PC-3 (cell line): ENCODE data around the gene CIAO2A. TPM values are rescaled to one million over a fixed set of nuclear protein-coding genes. Genes with fewer than 3 reads are reported as not detected.
A peak's percentile ranks its signal among the peaks of the same experiment; 100 is the strongest.

Source experiments
- ATAC-seq: fragments of 200-7000 bp; cut with Tn5 transposase; 2 replicates; pipeline ENCODE4 v1.9.1; 2020; ENCODE audit warnings: mild to moderate bottlenecking, moderate library complexity
- BruUV-seq: library from RNA; stranded (reverse); fragments of 400-500 nt; replicated peaks from 2 replicates; lab custom pipeline; 2021; lab: Mats Ljungman, UMichigan
- CTCF ChIA-PET: fragments of 300-600 bp; sonication (Branson Sonifier 250); formaldehyde crosslinking; loops from one replicate; lab custom pipeline; 2022; ENCODE audit warnings: antibody characterized with exemption; lab: Charles Lee
- POLR2A ChIA-PET: fragments of 300-600 bp; sonication (Branson Sonifier 250); formaldehyde crosslinking; loops from one replicate; lab custom pipeline; 2022; ENCODE audit warnings: antibody characterized with exemption; ENCODE audit not compliant: unreplicated experiment; lab: Charles Lee
- DNase-seq: peaks from one replicate; pipeline ENCODE4 v3.0.0-alpha.2; 2015
- H2AFZ ChIP-seq: fragments of 300-600 bp; sonication (generic); 2 replicates; pipeline ENCODE4 v1.6.0; 2016; ENCODE audit warnings: antibody characterized with exemption, low read length
- H3F3A ChIP-seq: fragments of 300-600 bp; sonication (generic); one replicate; pipeline ENCODE4 v1.6.0; 2017; ENCODE audit warnings: antibody characterized with exemption, low read length, control low read depth, mild to moderate bottlenecking; ENCODE audit not compliant: unreplicated experiment
- H3K27ac ChIP-seq: fragments of 300-600 bp; sonication (generic); 2 replicates; pipeline ENCODE4 v1.5.1; 2016; ENCODE audit warnings: mild to moderate bottlenecking, low read length
- H3K27me3 ChIP-seq: fragments of 300-600 bp; sonication (generic); 2 replicates; pipeline ENCODE4 v1.6.1; 2016; ENCODE audit warnings: low read length, mixed read lengths
- H3K36me3 ChIP-seq: fragments of 300-600 bp; sonication (generic); 2 replicates; pipeline ENCODE4 v1.6.1; 2016; ENCODE audit warnings: low read depth, mixed run types, low read length, mixed read lengths
- H3K4me1 ChIP-seq: fragments of 300-600 bp; sonication (generic); 2 replicates; pipeline ENCODE4 v1.5.1; 2016; ENCODE audit warnings: low read length; ENCODE audit not compliant: insufficient read depth
- H3K4me2 ChIP-seq: fragments of 300-600 bp; sonication (generic); 2 replicates; pipeline ENCODE4 v1.6.0; 2016; ENCODE audit warnings: low read length
- H3K4me3 ChIP-seq: fragments of 300-600 bp; sonication (generic); 2 replicates; pipeline ENCODE4 v1.5.1; 2016; ENCODE audit warnings: mild to moderate bottlenecking, low read length, mixed read lengths
- H3K79me2 ChIP-seq: fragments of 300-600 bp; sonication (generic); 2 replicates; pipeline ENCODE4 v1.6.1; 2017; ENCODE audit warnings: low read length, mixed read lengths
- H3K9ac ChIP-seq: fragments of 300-600 bp; sonication (generic); 2 replicates; pipeline ENCODE4 v1.6.0; 2016; ENCODE audit warnings: mild to moderate bottlenecking, low read length
- H3K9me2 ChIP-seq: fragments of 300-600 bp; sonication (generic); replicated peaks from 2 replicates; pipeline ENCODE4 v1.6.1; 2016; ENCODE audit warnings: mixed run types, low read length, mixed read lengths
- H3K9me3 ChIP-seq: fragments of 300-600 bp; sonication (generic); 2 replicates; pipeline ENCODE4 v1.6.1; 2016; ENCODE audit warnings: low read length, mixed read lengths
- H4K20me1 ChIP-seq: fragments of 300-600 bp; sonication (generic); 2 replicates; pipeline ENCODE4 v1.6.1; 2016; ENCODE audit warnings: low read length, mixed read lengths
- EZH2 ChIP-seq: fragments of 300-600 bp; sonication (generic); IDR thresholded peaks from one replicate; pipeline ENCODE4 v1.6.1; 2017; ENCODE audit warnings: antibody characterized with exemption, mild to moderate bottlenecking, low read length; ENCODE audit not compliant: unreplicated experiment
- EZH2phosphoT487 ChIP-seq: fragments of 300-600 bp; sonication (generic); IDR thresholded peaks from 2 replicates; pipeline ENCODE4 v1.6.1; 2018; ENCODE audit warnings: mild to moderate bottlenecking, antibody characterized with exemption, low read length, borderline replicate concordance
- intact Hi-C: fragments of 100-400 bp; cut with micrococcal nuclease; formaldehyde crosslinking; loops from 2 replicates; pipeline ENCODE4 v1.9.0; 2023
- total RNA-seq: library from RNA; depleted of rRNA; stranded (reverse); fragments of >200 nt; gene quantifications from 2 replicates; pipeline ENCODE4 v1.2.3, GENCODE V29; 2014
- TF ChIP-seq, protein P1 (sequence below): fragments of 300-600 bp; sonication (generic); conservative IDR thresholded peaks from 2 replicates; pipeline ENCODE4 v1.5.1; 2017; ENCODE audit warnings: antibody characterized with exemption, low read depth, mild to moderate bottlenecking, low read length

Gene CIAO2A
- total RNA-seq, 1 experiment from 2014 or later = 92.4 TPM

DNA sequence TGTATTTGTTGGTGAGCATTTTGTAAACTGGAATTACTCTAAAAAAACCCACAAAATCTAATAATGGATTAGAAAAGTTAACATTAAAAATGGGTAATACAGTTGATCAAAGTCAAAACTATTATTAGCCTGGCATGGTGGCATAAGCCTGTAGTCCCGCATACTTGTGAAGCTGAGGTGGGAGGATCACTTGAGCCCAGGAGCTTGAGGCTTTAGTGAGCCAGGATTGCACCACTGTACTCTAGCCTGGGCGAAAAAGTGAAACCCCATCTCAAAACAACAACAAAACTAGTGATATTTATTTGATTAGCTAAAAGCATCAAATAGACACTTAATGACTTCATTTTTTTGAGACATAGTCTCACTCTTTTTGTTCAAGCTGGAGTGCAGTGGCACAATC lies 5.7 kb upstream of the CIAO2A start:
- CTCF ChIA-PET = no interaction called here
- no peak overlapping the region for H3K4me2 ChIP-seq
- intact Hi-C loops = loop anchor here (5.0 kb wide), 1 partner anchor 53 kb away; the partner anchor contains the start of gene SNX22

DNA sequence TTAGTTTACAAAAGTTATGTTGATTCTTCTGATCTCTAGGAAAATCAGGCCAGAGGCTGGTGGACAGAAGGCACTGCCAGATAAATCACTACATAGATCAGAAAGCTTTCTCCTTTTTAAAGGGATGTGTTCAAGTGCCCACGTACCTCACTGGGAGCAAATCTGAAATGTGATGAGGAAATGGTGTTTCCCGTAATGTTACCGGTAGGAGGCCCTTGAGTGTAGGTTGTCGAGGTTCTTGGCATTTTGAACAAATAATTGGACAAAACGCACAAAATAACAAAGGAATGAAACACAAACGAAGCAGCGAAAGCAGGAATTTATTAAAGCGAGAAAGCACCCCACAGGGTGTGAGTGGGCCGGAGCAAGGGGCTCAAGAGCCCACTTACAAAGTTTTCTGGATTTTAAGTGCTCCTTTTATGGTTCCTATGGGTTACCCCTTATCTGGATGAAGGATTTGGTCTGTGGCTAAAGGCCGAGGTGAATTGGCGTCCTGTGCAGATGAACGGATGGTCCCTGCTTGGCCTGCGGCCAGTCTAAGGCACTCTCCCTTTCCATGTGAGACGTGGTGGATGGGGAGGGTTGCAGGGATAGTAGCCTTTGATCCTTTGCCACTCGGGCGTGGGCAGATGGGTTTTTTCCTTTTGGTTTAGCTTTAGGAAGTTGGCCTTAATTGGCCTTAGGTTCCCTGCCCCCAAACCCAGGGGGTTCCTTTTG lies 3.2 kb upstream of the CIAO2A start:
- Histone ChIP-seq H3K9me3 (no peaks in the 10 kb centered on the region), H3K4me2 (peak overlapping the region; percentile 96), H2AFZ (peak overlapping the region; percentile 92; the same call in 1 of the 2 replicates), H3K9ac (peak overlapping the region; percentile 94), H3K36me3 (0 out of 2 replicates have a peak, but pooled peaks cover 3% of the 10 kb centered on the region), H3K4me1 (peaks cover 28% of the 10 kb centered on the region), H3K27me3 (no peaks in the 10 kb centered on the region), H3F3A (no peaks in the 10 kb centered on the region), H3K79me2 (peaks cover 88% of the 10 kb centered on the region), H3K9me2 (no peaks in the 10 kb centered on the region), H3K27ac (0 out of 2 replicates have a peak overlapping the region, but pooled peaks have one; percentile 45), H4K20me1 (0 out of 2 replicates have a peak, but pooled peaks cover 6% of the 10 kb centered on the region), H3K4me3 (peak overlapping the region; percentile 100)
- intact Hi-C loops = loop anchor here (5.0 kb wide), 1 partner anchor 55 kb away; the partner anchor contains the start of gene SNX22
- no peak for ATAC-seq
- TF ChIP-seq, protein P1, sequence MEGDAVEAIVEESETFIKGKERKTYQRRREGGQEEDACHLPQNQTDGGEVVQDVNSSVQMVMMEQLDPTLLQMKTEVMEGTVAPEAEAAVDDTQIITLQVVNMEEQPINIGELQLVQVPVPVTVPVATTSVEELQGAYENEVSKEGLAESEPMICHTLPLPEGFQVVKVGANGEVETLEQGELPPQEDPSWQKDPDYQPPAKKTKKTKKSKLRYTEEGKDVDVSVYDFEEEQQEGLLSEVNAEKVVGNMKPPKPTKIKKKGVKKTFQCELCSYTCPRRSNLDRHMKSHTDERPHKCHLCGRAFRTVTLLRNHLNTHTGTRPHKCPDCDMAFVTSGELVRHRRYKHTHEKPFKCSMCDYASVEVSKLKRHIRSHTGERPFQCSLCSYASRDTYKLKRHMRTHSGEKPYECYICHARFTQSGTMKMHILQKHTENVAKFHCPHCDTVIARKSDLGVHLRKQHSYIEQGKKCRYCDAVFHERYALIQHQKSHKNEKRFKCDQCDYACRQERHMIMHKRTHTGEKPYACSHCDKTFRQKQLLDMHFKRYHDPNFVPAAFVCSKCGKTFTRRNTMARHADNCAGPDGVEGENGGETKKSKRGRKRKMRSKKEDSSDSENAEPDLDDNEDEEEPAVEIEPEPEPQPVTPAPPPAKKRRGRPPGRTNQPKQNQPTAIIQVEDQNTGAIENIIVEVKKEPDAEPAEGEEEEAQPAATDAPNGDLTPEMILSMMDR = peak; percentile 33
- TF ChIP-seq EZH2phosphoT487 = no peak
- ChIA-PET POLR2A (no interaction called here), CTCF (no interaction called here)
- DNase-seq = peak; percentile 36
- no TSS peak for BruUV-seq

More for the DNA sequence above, 5.7 kb upstream of the CIAO2A start:
- no peak overlapping the region for H3K4me3 ChIP-seq
- no peak overlapping the region for H2AFZ ChIP-seq
- TF ChIP-seq EZH2 (no peak), EZH2phosphoT487 (no peak)
- TF ChIP-seq, protein P1 = no peak
- H3K27me3 ChIP-seq = no peaks in the 10 kb centered on the region
- H3K9ac ChIP-seq = no peak overlapping the region
- POLR2A ChIA-PET = no interaction called here
- ATAC-seq (no peak), DNase-seq (no peak)
- 0 out of 2 replicates have a peak, but pooled peaks cover 3% of the 10 kb centered on the region for H3K36me3 ChIP-seq
- no peaks in the 10 kb centered on the region for H3K9me3 ChIP-seq
- H3F3A ChIP-seq = no peaks in the 10 kb centered on the region
- H3K4me1 ChIP-seq = peaks cover 17% of the 10 kb centered on the region
- peaks cover 96% of the 10 kb centered on the region for H3K79me2 ChIP-seq
- peaks cover 10% of the 10 kb centered on the region; the same call in 1 of the 2 replicates for H4K20me1 ChIP-seq
- no peaks in the 10 kb centered on the region for H3K9me2 ChIP-seq
- BruUV-seq = no TSS peak
- H3K27ac ChIP-seq = no peak overlapping the region
